B cell (primary cell): Measurements from ENCODE around the gene KPNB1. TPM values are rescaled to one million over a fixed set of nuclear protein-coding genes. Genes with fewer than 3 reads are reported as not detected.

ENCODE experiments used
- ATAC-seq: fragments of 200-7000 bp; cut with Tn5 transposase; one replicate; pipeline ENCODE4 v1.10.0; 2021; ENCODE audit warnings: low read depth, mild to moderate bottlenecking, moderate number of reproducible peaks, moderate library complexity
- CTCF ChIA-PET: fragments of 350-600 bp; sonication (Branson Sonifier 250); formaldehyde crosslinking; loops from one replicate; lab custom pipeline; 2021; ENCODE audit warnings: antibody characterized with exemption, inconsistent platforms; lab: Charles Lee
- POLR2A ChIA-PET: fragments of 350-600 bp; sonication (Branson Sonifier 250); formaldehyde crosslinking; loops from one replicate; lab custom pipeline; 2021; ENCODE audit warnings: antibody characterized with exemption; lab: Charles Lee
- DNase-seq: peaks from one replicate; pipeline ENCODE4 v3.0.0; 2013
- H2AFZ ChIP-seq: 2 replicates; pipeline ENCODE4 v1.6.1; 2012; ENCODE audit warnings: mild to moderate bottlenecking, low read depth, low read length; ENCODE audit not compliant: insufficient read depth, poor library complexity, severe bottlenecking
- H3K27ac ChIP-seq, 2 donors: 1 replicate in 1 of 2; 2 replicates in 1 of 2; pipeline ENCODE4 v1.5.1; 2012 to 2013; ENCODE audit warnings: low read length in 2 of 2, mild to moderate bottlenecking in 2 of 2, moderate library complexity in 1 of 2
- H3K27me3 ChIP-seq, 4 experiments: fragments of 200-600 bp in 1 of 4; sonication (generic) in 1 of 4; replicated peaks in 1 of 4; 1 replicate in 2 of 4; 2 replicates in 2 of 4; pipeline versions ENCODE4 v1.6.1 to v1.7.0; 2013 to 2016; ENCODE audit warnings: low read length in 3 of 4, mild to moderate bottlenecking in 2 of 4, mixed read lengths in 1 of 4, moderate library complexity in 1 of 4; ENCODE audit not compliant: insufficient read depth in 4 of 4, control insufficient read depth in 3 of 4; ENCODE audit errors: control extremely low read depth in 1 of 4
- H3K36me3 ChIP-seq, 2 experiments: replicated peaks in 1 of 2; 1 replicate in 1 of 2; 2 replicates in 1 of 2; pipeline versions ENCODE4 v1.6.1 to v1.7.1; 2013; ENCODE audit warnings: low read length in 1 of 2; ENCODE audit not compliant: insufficient read depth in 2 of 2, control insufficient read depth in 1 of 2; ENCODE audit errors: control extremely low read depth in 1 of 2, extremely low read depth in 1 of 2
- H3K4me1 ChIP-seq, 2 donors: fragments of 200-600 bp in 1 of 2; sonication (generic) in 1 of 2; 1 replicate in 1 of 2; 2 replicates in 1 of 2; pipeline versions ENCODE4 v1.5.1 to v1.6.1; 2013 to 2017; ENCODE audit warnings: low read length in 2 of 2; ENCODE audit not compliant: control insufficient read depth in 2 of 2, insufficient read depth in 2 of 2
- H3K4me2 ChIP-seq: replicated peaks from 2 replicates; pipeline ENCODE3; 2012; ENCODE audit warnings: mild to moderate bottlenecking, low read depth, low read length; ENCODE audit not compliant: poor library complexity, severe bottlenecking
- H3K4me3 ChIP-seq, 5 experiments: fragments of 200-600 bp in 1 of 5; sonication (generic) in 1 of 5; 1 replicate in 3 of 5; 2 replicates in 2 of 5; pipeline versions ENCODE4 v1.5.1 to v1.7.0; 2011 to 2016; ENCODE audit warnings: low read length in 4 of 5, mild to moderate bottlenecking in 4 of 5, low read depth in 2 of 5, control low read depth in 1 of 5, moderate library complexity in 1 of 5; ENCODE audit not compliant: insufficient read depth in 1 of 5; ENCODE audit errors: control extremely low read depth in 1 of 5, extremely low read depth in 1 of 5
- H3K79me2 ChIP-seq: fragments of 200-600 bp; sonication (generic); one replicate; pipeline ENCODE4 v1.6.0; 2016; ENCODE audit warnings: low read length; ENCODE audit not compliant: control insufficient read depth, insufficient read depth
- H3K9ac ChIP-seq: fragments of 200-600 bp; sonication (generic); 2 replicates; pipeline ENCODE4 v1.6.1; 2017; ENCODE audit warnings: mild to moderate bottlenecking, low read length, moderate library complexity
- H3K9me3 ChIP-seq, 3 donors: one replicate each; pipeline versions ENCODE4 v1.6.1 to v1.7.1; 2013; ENCODE audit warnings: low read length in 2 of 3; ENCODE audit not compliant: control insufficient read depth in 2 of 3, insufficient read depth in 1 of 3; ENCODE audit errors: control extremely low read depth in 1 of 3
- H4K20me1 ChIP-seq: 2 replicates; pipeline ENCODE4 v1.6.0; 2012; ENCODE audit warnings: mild to moderate bottlenecking, low read length; ENCODE audit not compliant: insufficient read depth, control insufficient read depth, poor library complexity, severe bottlenecking
- H3K27ac Mint-ChIP-seq: one replicate; pipeline ENCODE4 v1.8.0; 2021; ENCODE audit warnings: mixed read lengths
- H3K27me3 Mint-ChIP-seq: one replicate; pipeline ENCODE4 v1.8.0; 2021; ENCODE audit warnings: mixed read lengths
- H3K4me1 Mint-ChIP-seq: one replicate; pipeline ENCODE4 v1.8.0; 2021; ENCODE audit warnings: mixed read lengths
- H3K4me3 Mint-ChIP-seq: one replicate; pipeline ENCODE4 v1.8.0; 2021; ENCODE audit warnings: mixed read lengths
- H3K9me3 Mint-ChIP-seq: one replicate; pipeline ENCODE4 v1.8.0; 2022; ENCODE audit warnings: mixed read lengths; ENCODE audit not compliant: insufficient read depth
- CTCF ChIP-seq: fragments of 200-600 bp; IDR thresholded peaks from one replicate; pipeline ENCODE4 v1.8.0; 2022; ENCODE audit warnings: antibody characterized with exemption, mild to moderate bottlenecking
- EZH2 ChIP-seq: IDR thresholded peaks from 2 replicates; pipeline ENCODE4 v1.6.1; 2012; ENCODE audit warnings: borderline replicate concordance, low read depth, mild to moderate bottlenecking, moderate library complexity, low read length; ENCODE audit not compliant: insufficient read depth, poor library complexity, severe bottlenecking
- WGBS: methylation state at CpG from one replicate; pipeline ENCODE4 v1.1.5; 2013; ENCODE audit warnings: missing lambda C conversion rate; ENCODE audit not compliant: insufficient coverage; 5-methylcytosine and 5-hydroxymethylcytosine counted together
- intact Hi-C: fragments of 100-400 bp; cut with micrococcal nuclease; formaldehyde crosslinking; loops from one replicate; pipeline ENCODE4 v1.10.0; 2022
- polyA plus RNA-seq: library from polyadenylated mRNA; depleted of rRNA; stranded (reverse); fragments of >200 nt; gene quantifications from 2 replicates; pipeline ENCODE4 v1.2.3, GENCODE V29; 2012
- total RNA-seq, 2 donors: library from RNA; stranded (reverse); fragments of 120-200 nt in 1 of 2; gene quantifications; 1 replicate in 1 of 2; 2 replicates in 1 of 2; pipeline versions ENCODE4 v1.2.3 to v1.2.4, GENCODE V29; 2013 to 2022

KPNB1 gene
- total and polyA plus RNA-seq, 2 donors (not counting 1 experiment from before 2014, with no cell fraction given): 60.6 to 278 TPM

- POLR2A ChIA-PET: interaction anchor here (0.5 to 1.1 kb wide), 2 partner anchors 17 to 445 kb away, joined by 3 to 4 read pairs; no protein-coding TSS in a partner anchor
- Histone ChIP-seq H3K9ac (no peak overlapping the region), H3K36me3 (no peaks in the 10 kb centered on the region), H4K20me1 (no peaks in the 10 kb centered on the region), H2AFZ (no peak overlapping the region), H3K27ac (no peak overlapping the region), H3K27me3 (peaks cover 0 to 7% (median 1%) of the 10 kb centered on the region in 4 experiments), H3K4me1 (peaks cover 87 to 99% of the 10 kb centered on the region in 2 donors), H3K9me3 (no peaks in the 10 kb centered on the region), H3K79me2 (no peaks in the 10 kb centered on the region), H3K4me3 (no peak overlapping the region), H3K4me2 (peak overlapping the region; percentile 68)
- no peak for TF ChIP-seq CTCF
- TF ChIP-seq EZH2: no peak
- peaks cover 98% of the 10 kb centered on the region for H3K4me1 Mint-ChIP-seq
- peak overlapping the region; percentile 70 for H3K4me3 Mint-ChIP-seq
- intact Hi-C loops: no loop called here
- CTCF ChIA-PET: interaction anchor here (3.3 to 5.1 kb wide), 2 partner anchors 10 to 17 kb away, joined by 12 to 44 read pairs; no protein-coding TSS in a partner anchor
- peaks cover 6% of the 10 kb centered on the region for H3K27me3 Mint-ChIP-seq
- DNase-seq (no peak), ATAC-seq (no peak)
- H3K9me3 Mint-ChIP-seq: no peaks in the 10 kb centered on the region
- WGBS: 33% methylated on average over 1 of the region's 3 CpGs
- H3K27ac Mint-ChIP-seq: peak overlapping the region; percentile 56
Observed at GRCh38 chr17:47716375-47716774, 66.7 kb downstream of the KPNB1 start.

- H3K4me2 ChIP-seq: peak overlapping the region; percentile 11
- Mint-ChIP-seq H3K27ac (peak overlapping the region; percentile 16), H3K27me3 (peaks cover 9% of the 10 kb centered on the region), H3K4me1 (peaks cover 94% of the 10 kb centered on the region), H3K4me3 (peak overlapping the region; percentile 21), H3K9me3 (no peaks in the 10 kb centered on the region)
- no peak overlapping the region for H3K9ac ChIP-seq
- ChIA-PET POLR2A (interaction anchor here (0.5 kb wide), 1 partner anchor 172 kb away, joined by 8 read pairs; no protein-coding TSS in a partner anchor), CTCF (interaction anchor here (2.0 to 3.3 kb wide), 3 partner anchors 10 to 19 kb away, joined by 11 to 30 read pairs (median 12); partner anchors contain the start of gene TBX21)
- H3K4me3 ChIP-seq: no peak overlapping the region
- no peak overlapping the region for H2AFZ ChIP-seq
- DNase-seq (peak; percentile 45), ATAC-seq (peak; percentile 18)
- peaks cover 0 to 14% (median 10%) of the 10 kb centered on the region in 4 experiments for H3K27me3 ChIP-seq
- TF ChIP-seq EZH2 (no peak), CTCF (no peak)
- 29% methylated on average over 1 of the region's 2 CpGs for WGBS
- H3K79me2 ChIP-seq: no peaks in the 10 kb centered on the region
- H3K36me3 ChIP-seq: no peaks in the 10 kb centered on the region
- peaks cover 85 to 98% of the 10 kb centered on the region in 2 donors for H3K4me1 ChIP-seq
- intact Hi-C loops: no loop called here
- no peaks in the 10 kb centered on the region for H4K20me1 ChIP-seq
- no peak overlapping the region for H3K27ac ChIP-seq
- no peaks in the 10 kb centered on the region for H3K9me3 ChIP-seq
Observed at GRCh38 chr17:47717261-47717697, 67.6 kb downstream of the KPNB1 start.
